Heart left ventricle (tissue), 16 donors: ENCODE data around the gene EEF1A2. TPM values are rescaled to one million over a fixed set of nuclear protein-coding genes. Genes with fewer than 3 reads are reported as not detected.

Experiments used
- ATAC-seq, 4 donors: fragments of 200-7000 bp; cut with Tn5 transposase; one replicate each; pipeline ENCODE4 v1.9.1; 2020 to 2022; ENCODE audit warnings: moderate library complexity in 4 of 4, mild to moderate bottlenecking in 3 of 4, moderate number of reproducible peaks in 1 of 4
- DNase-seq, 5 donors: peaks; one replicate each; pipeline ENCODE4 v3.0.0-alpha.2; 2020
- H3K27ac ChIP-seq, 12 donors: fragments of 200-600 bp; sonication (generic) in 4 of 12; one replicate each; pipeline versions ENCODE4 v1.5.0 to v1.8.0; 2016 to 2022; ENCODE audit warnings: mild to moderate bottlenecking in 2 of 12
- H3K27me3 ChIP-seq, 9 donors: fragments of 200-600 bp; sonication (generic) in 2 of 9; one replicate each; pipeline versions ENCODE4 v1.5.1 to v1.8.0; 2016 to 2022; ENCODE audit warnings: mild to moderate bottlenecking in 3 of 9
- H3K36me3 ChIP-seq, 9 donors: fragments of 200-600 bp; sonication (generic) in 2 of 9; one replicate each; pipeline versions ENCODE4 v1.5.0 to v1.8.0; 2018 to 2022; ENCODE audit warnings: mild to moderate bottlenecking in 2 of 9
- H3K4me1 ChIP-seq, 12 donors: fragments of 200-600 bp; sonication (generic) in 4 of 12; one replicate each; pipeline versions ENCODE4 v1.5.0 to v1.8.0; 2016 to 2022; ENCODE audit warnings: mild to moderate bottlenecking in 3 of 12
- H3K4me3 ChIP-seq, 12 donors: fragments of 200-600 bp; sonication (generic) in 4 of 12; one replicate each; pipeline versions ENCODE4 v1.5.0 to v1.8.0; 2017 to 2022; ENCODE audit warnings: mild to moderate bottlenecking in 9 of 12, moderate library complexity in 4 of 12
- H3K9me3 ChIP-seq, 12 donors: fragments of 200-600 bp; sonication (generic) in 4 of 12; one replicate each; pipeline versions ENCODE4 v1.5.0 to v1.8.0; 2016 to 2022; ENCODE audit warnings: mild to moderate bottlenecking in 1 of 12
- POLR2A ChIP-seq, 2 donors: fragments of 450-650 bp; IDR thresholded peaks; one replicate each; pipeline ENCODE4 v1.6.1; 2017; ENCODE audit warnings: antibody characterized with exemption in 2 of 2, mild to moderate bottlenecking in 2 of 2, moderate library complexity in 2 of 2
- WGBS, 4 donors: extraction: QIAGEN DNeasy Blood & Tissue Kit in 2 of 4; methylation state at CpG; one replicate each; pipeline versions ENCODE4 v1.1.5 to v1.1.7; 2013 to 2018; 5-methylcytosine and 5-hydroxymethylcytosine counted together
- intact Hi-C, 10 donors: fragments of 100-400 bp; cut with DNase I; formaldehyde crosslinking; loops; one replicate each; pipeline versions ENCODE4 v1.11.1 to v1.14.2; 2022
- polyA plus RNA-seq, 2 donors: library from polyadenylated mRNA; stranded (reverse); fragments of 200-250 nt; gene quantifications; one replicate each; pipeline ENCODE4 v1.2.3, GENCODE V29; 2013
- total RNA-seq, 9 donors: library from RNA; depleted of rRNA in 2 of 9; stranded (reverse); fragments of >200 nt in 2 of 9; fragmentation: NEBNext Ultra II Directional in 3 of 9; extraction: Animal tissue kit (Norgen Biotek cat#: 25700) in 3 of 9; gene quantifications; one replicate each; pipeline versions ENCODE4 v1.1.0 to v1.2.4, GENCODE V29; 2016 to 2023
- TF ChIP-seq, protein P1 (sequence below), 12 donors: fragments of 200-600 bp; sonication (generic) in 4 of 12; IDR thresholded peaks; one replicate each; pipeline versions ENCODE4 v1.5.0 to v1.8.0; 2018 to 2022; ENCODE audit warnings: antibody characterized with exemption in 12 of 12, mild to moderate bottlenecking in 5 of 12
- donor health status: ischemic (EF 13 %, LVEDD 7.1; RV severe dilation, severe dysfunction).
- donor health status: healthy with polysubstance abuse.
- donor health status: DM: no; HTN: yes; CAD: no.
- donor health status: DM: no; HTN: no; CAD: no.
- donor health status: ischemic (EF 25% LVEDD 6.9; RV normal size, moderate dysfunction).
- donor health status: ischemic (EF 25% LVEDD 5.7; RV mildly dilated, moderate dysfunction).
- donor health status: healthy.
- donor health status: DM: yes; HTN: yes; CAD: no.
- donor health status: ischemic (EF 35%, LVEDD 5.7; RV mildly dilated, moderate dysfunction).
- donor health status: nonischemic (EF 11% LVEDD 7.7; RV severe dilation, severe dysfunction).
- donor health status: DM: yes; HTN: yes; CAD: no.
- donor health status: PGD.
- donor health status: ischemic (EF 29% LVEDD 5.4; RV normal size, mild dysfunction).
- donor health status: nonischemic (EF 23%, LVEDD 6.1; RV moderate dilation, normal function).

The EEF1A2 gene
- total and polyA plus RNA-seq, 11 donors, result 791 to 1,794 (median 1,345) TPM

- Histone ChIP-seq H3K9me3 (no peaks in the 10 kb centered on the region), H3K36me3 (no peaks in the 10 kb centered on the region), H3K27ac (no peak overlapping the region), H3K4me1 (peaks cover 0 to 31% (median 11%) of the 10 kb centered on the region in 12 donors), H3K4me3 (no peak overlapping the region), H3K27me3 (peaks cover 0 to 51% (median 6%) of the 10 kb centered on the region in 9 donors)
- WGBS, 4 donors, result 92 to 96% (median 94%) methylated on average over 5 to 17 of the region's 17 CpGs
- DNase-seq (no peak), ATAC-seq (no peak)
- TF ChIP-seq POLR2A (IDR thresholded peaks at IDR 0.05), result no peak
- TF ChIP-seq, protein P1, sequence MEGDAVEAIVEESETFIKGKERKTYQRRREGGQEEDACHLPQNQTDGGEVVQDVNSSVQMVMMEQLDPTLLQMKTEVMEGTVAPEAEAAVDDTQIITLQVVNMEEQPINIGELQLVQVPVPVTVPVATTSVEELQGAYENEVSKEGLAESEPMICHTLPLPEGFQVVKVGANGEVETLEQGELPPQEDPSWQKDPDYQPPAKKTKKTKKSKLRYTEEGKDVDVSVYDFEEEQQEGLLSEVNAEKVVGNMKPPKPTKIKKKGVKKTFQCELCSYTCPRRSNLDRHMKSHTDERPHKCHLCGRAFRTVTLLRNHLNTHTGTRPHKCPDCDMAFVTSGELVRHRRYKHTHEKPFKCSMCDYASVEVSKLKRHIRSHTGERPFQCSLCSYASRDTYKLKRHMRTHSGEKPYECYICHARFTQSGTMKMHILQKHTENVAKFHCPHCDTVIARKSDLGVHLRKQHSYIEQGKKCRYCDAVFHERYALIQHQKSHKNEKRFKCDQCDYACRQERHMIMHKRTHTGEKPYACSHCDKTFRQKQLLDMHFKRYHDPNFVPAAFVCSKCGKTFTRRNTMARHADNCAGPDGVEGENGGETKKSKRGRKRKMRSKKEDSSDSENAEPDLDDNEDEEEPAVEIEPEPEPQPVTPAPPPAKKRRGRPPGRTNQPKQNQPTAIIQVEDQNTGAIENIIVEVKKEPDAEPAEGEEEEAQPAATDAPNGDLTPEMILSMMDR (IDR thresholded peaks at IDR 0.05), result no peak
- intact Hi-C loops, result no loop called here
Measured at GRCh38 chr20:63451821-63452220, 47.1 kb downstream of the EEF1A2 start.

DNA sequence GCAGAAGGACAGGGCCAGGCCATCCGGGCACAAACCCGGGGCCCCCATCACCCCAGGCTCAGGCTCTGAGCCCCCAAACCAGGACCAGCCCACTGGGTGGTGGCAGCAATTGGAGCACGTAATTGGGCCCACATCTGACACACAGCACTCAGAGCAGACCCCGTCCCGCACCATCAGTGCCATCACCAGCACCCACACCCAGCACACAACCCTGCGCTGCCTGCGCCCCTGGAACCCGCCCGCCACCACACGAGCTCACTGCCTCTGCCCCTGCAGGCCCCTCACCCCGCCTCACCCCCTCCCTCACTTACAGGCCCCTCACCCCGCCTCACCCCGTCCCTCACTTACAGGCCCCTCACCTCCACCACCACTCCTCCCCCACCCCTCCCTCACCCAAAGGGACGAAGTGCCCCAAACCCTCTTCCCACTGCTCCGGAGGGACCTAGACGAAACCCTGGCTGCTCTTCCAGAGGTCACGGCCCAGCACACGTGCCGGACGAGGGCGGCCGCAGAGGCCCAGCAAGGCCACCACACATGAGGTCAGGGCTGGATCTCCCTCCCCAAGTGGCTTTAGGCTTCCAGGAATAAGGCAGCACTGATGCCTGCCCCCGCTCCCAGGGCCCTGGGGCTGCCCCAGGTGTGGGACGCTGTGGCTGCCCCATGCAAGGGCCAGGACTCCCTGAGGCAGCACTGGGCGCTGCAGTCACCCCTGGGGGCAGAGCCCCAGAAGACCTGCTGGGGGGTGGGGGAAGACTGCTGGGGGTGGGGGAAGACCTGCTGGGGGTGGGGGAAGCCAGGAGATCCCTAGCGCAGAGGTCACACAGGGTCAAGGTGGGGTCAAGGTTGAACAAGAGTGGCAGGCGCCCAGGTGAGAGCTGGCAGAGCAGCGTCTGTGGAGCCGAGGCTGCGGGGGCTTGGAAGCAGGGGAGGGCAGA is 48.8 kb downstream of the EEF1A2 start:
- ATAC-seq (no peak), DNase-seq (no peak)
- WGBS, 4 donors, result 80 to 89% (median 87%) methylated on average over 21 to 30 of the region's 30 CpGs
- Histone ChIP-seq H3K27ac (no peak overlapping the region), H3K9me3 (no peaks in the 10 kb centered on the region), H3K4me3 (no peak overlapping the region), H3K27me3 (peaks cover 0 to 44% (median 6%) of the 10 kb centered on the region in 9 donors), H3K36me3 (no peaks in the 10 kb centered on the region), H3K4me1 (peaks cover 0 to 22% (median 10%) of the 10 kb centered on the region in 12 donors)
- intact Hi-C loops, result loop anchor here in 2 of 10 donors (5.0 to 10.0 kb wide), 2 partner anchors 75 to 132 kb away; partner anchors contain the start of gene PPDPF (in 1 of the 2)
- TF ChIP-seq POLR2A (IDR thresholded peaks at IDR 0.05), result no peak
- TF ChIP-seq, protein P1 (IDR thresholded peaks at IDR 0.05), result no peak

DNA sequence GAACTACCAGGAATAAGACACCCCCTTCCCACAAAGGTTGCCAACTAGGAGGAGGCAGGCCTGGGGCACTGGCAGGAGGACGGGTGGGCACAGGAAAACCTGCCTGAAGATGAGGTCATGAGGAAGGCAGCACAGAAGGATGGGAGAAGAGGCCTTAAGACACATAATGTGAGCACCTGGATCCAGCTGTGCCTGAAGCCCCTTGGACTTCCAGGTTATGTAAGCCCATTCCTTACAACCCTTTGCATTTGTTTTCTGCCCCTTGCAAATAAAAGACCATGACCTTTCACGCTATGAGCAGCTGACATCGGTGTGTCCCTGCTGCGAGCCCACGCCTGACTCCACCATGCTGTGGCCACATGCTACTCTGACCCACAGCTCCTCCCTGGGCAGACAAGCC is 49.9 kb downstream of the EEF1A2 start:
- H3K9me3 ChIP-seq, result no peaks in the 10 kb centered on the region
- no peak overlapping the region for H3K4me3 ChIP-seq
- intact Hi-C loops, result loop anchor here in 2 of 10 donors (5.0 to 10.0 kb wide), 2 partner anchors 76 to 133 kb away; partner anchors contain the start of gene PPDPF (in 1 of the 2)
- 85 to 92% (median 88%) methylated on average over 5 of the region's 5 CpGs for WGBS, 4 donors
- no peak overlapping the region for H3K27ac ChIP-seq
- H3K4me1 ChIP-seq, result peaks cover 0 to 21% (median 8%) of the 10 kb centered on the region in 12 donors
- DNase-seq, result no peak
- H3K36me3 ChIP-seq, result no peaks in the 10 kb centered on the region
- ATAC-seq, result no peak
- no peak for TF ChIP-seq POLR2A (IDR thresholded peaks at IDR 0.05)
- TF ChIP-seq, protein P1 (IDR thresholded peaks at IDR 0.05), result no peak
- H3K27me3 ChIP-seq, result peaks cover 0 to 38% (median 6%) of the 10 kb centered on the region in 9 donors

- ATAC-seq, result no peak
- H3K4me1 ChIP-seq, result peaks cover 0 to 11% (median 0%) of the 10 kb centered on the region in 12 donors
- 55 to 67% (median 58%) methylated on average over 15 to 18 of the region's 18 CpGs for WGBS, 4 donors
- DNase-seq, result no peak
- intact Hi-C loops, result loop anchor here in 2 of 10 donors (5.0 to 10.0 kb wide), 2 partner anchors 77 to 134 kb away; partner anchors contain the start of gene PPDPF (in 1 of the 2)
- H3K27ac ChIP-seq, result no peak overlapping the region
- no peaks in the 10 kb centered on the region for H3K36me3 ChIP-seq
- no peak overlapping the region for H3K4me3 ChIP-seq
- TF ChIP-seq, protein P1 (IDR thresholded peaks at IDR 0.05), result no peak
- no peak for TF ChIP-seq POLR2A (IDR thresholded peaks at IDR 0.05)
- no peaks in the 10 kb centered on the region for H3K9me3 ChIP-seq
- H3K27me3 ChIP-seq, result peaks cover 0 to 38% (median 5%) of the 10 kb centered on the region in 9 donors
Measured at GRCh38 chr20:63448031-63448430, 50.9 kb downstream of the EEF1A2 start.
